K562 (cell line): ENCODE results near the gene HSD3B2. TPM values are rescaled to one million over a fixed set of nuclear protein-coding genes. Genes with fewer than 3 reads are reported as not detected.

ENCODE experiments used
- EHMT2 ChIP-seq: fragments of 450-650 bp; IDR thresholded peaks from 2 replicates; pipeline ENCODE4 v1.6.1; 2018; ENCODE audit warnings: antibody characterized with exemption
- KDM1A ChIP-seq, 2 experiments: fragments of 450-650 bp; IDR thresholded peaks; 2 replicates each; pipeline ENCODE4 v1.6.1; 2016; ENCODE audit warnings: mild to moderate bottlenecking in 2 of 2
- RBM34 ChIP-seq: fragments of 200-400 bp; formaldehyde crosslinking; IDR thresholded peaks from 2 replicates; pipeline ENCODE4 v1.6.1; 2018; ENCODE audit warnings: low read length, borderline replicate concordance; ENCODE audit not compliant: insufficient read depth
- SIN3A ChIP-seq, 2 experiments: fragments of 150-350 bp in 1 of 2; IDR thresholded peaks; 2 replicates each; pipeline ENCODE4 v1.6.1; 2011 to 2016; ENCODE audit warnings: borderline replicate concordance in 2 of 2, low read depth in 2 of 2, low read length in 2 of 2, mild to moderate bottlenecking in 2 of 2, moderate library complexity in 2 of 2; ENCODE audit not compliant: control insufficient read depth in 1 of 2
- SP1 ChIP-seq: sonication (generic); formaldehyde crosslinking; IDR thresholded peaks from 2 replicates; pipeline ENCODE4 v1.8.1; 2022; ENCODE audit warnings: mild to moderate bottlenecking, missing genetic modification reagents
- TAF9B ChIP-seq: fragments of 450-650 bp; IDR thresholded peaks from 2 replicates; pipeline ENCODE4 v1.6.1; 2018; ENCODE audit warnings: mild to moderate bottlenecking; ENCODE audit not compliant: partially characterized antibody
- ZNF707 ChIP-seq: fragments of 250-450 bp; sonication (Bioruptor Pico); conservative IDR thresholded peaks from 2 replicates; pipeline ENCODE4 v1.8.0; 2022; ENCODE audit warnings: inconsistent platforms, mild to moderate bottlenecking, moderate library complexity
- polyA plus RNA-seq, 8 experiments: library from polyadenylated mRNA; depleted of rRNA in 4 of 8; stranded (reverse) in 5 of 8; unstranded in 3 of 8; fragments of >200 nt; fragmentation: Nextera tagmentation in 2 of 8; fragmentation: Illumina TruSeq in 1 of 8; extraction: Ambion mirVana in 2 of 8; extraction: Trizol in 1 of 8; gene quantifications; 2 replicates each; pipeline versions ENCODE4 v1.2.1 to v1.2.3, GENCODE V29; 2011 to 2014; ENCODE audit warnings: inconsistent platforms in 1 of 8, missing spikeins in 1 of 8
- total RNA-seq, 7 experiments: library from RNA; depleted of rRNA in 6 of 7; stranded (reverse); fragments of >200 nt in 6 of 7; fragmentation: Illumina TruSeq in 2 of 7; extraction: Trizol in 2 of 7; gene quantifications; 2 replicates each; pipeline versions ENCODE4 v1.2.1 to v1.2.3, GENCODE V29; 2011 to 2021; ENCODE audit warnings: low replicate concordance in 1 of 7
- TF ChIP-seq, protein P1 (sequence below), 2 experiments: IDR thresholded peaks in 1 of 2; conservative IDR thresholded peaks in 1 of 2; 2 replicates each; pipeline ENCODE4 v1.6.1; 2016; ENCODE audit warnings: low read depth in 2 of 2, mild to moderate bottlenecking in 1 of 2, missing compliant biosample characterization in 1 of 2, missing genetic modification characterization in 1 of 2, moderate library complexity in 1 of 2
- TF ChIP-seq, protein P2 (sequence below), 3 experiments: fragments of 200-800 bp in 1 of 3; sonication (Bioruptor generic) in 1 of 3; sonication (generic) in 1 of 3; formaldehyde crosslinking in 1 of 3; IDR thresholded peaks; 2 replicates each; pipeline versions ENCODE4 v1.6.1 to v1.8.0; 2016 to 2022; ENCODE audit warnings: mild to moderate bottlenecking in 2 of 3, missing compliant biosample characterization in 2 of 3, missing genetic modification characterization in 2 of 3, missing genetic modification reagents in 1 of 3
- TF ChIP-seq, protein P3 (sequence below): fragments of 250-450 bp; sonication (Bioruptor Pico); IDR thresholded peaks from 2 replicates; pipeline ENCODE4 v1.5.0; 2022; ENCODE audit warnings: mild to moderate bottlenecking
- TF ChIP-seq, protein P4 (sequence below): fragments of 200-800 bp; sonication (Bioruptor generic); IDR thresholded peaks from 2 replicates; pipeline ENCODE4 v1.6.1; 2017; ENCODE audit warnings: missing genetic modification characterization, missing compliant biosample characterization
- TF ChIP-seq, protein P5 (sequence below), 2 experiments: fragments of 250-450 bp in 1 of 2; fragments of 450-650 bp in 1 of 2; sonication (Bioruptor Pico) in 1 of 2; IDR thresholded peaks; 2 replicates each; pipeline versions ENCODE4 v1.6.1 to v1.8.0; 2016 to 2021; ENCODE audit warnings: mild to moderate bottlenecking in 2 of 2, moderate library complexity in 2 of 2, missing compliant biosample characterization in 1 of 2, missing genetic modification characterization in 1 of 2
- TF ChIP-seq, protein P6 (sequence below): sonication (generic); formaldehyde crosslinking; IDR thresholded peaks from 2 replicates; pipeline ENCODE4 v1.8.1; 2023; ENCODE audit warnings: mild to moderate bottlenecking, missing genetic modification reagents

The HSD3B2 gene
- total and polyA plus RNA-seq, 9 of the 15 experiments (the other 6 are each of a cell fraction or from before 2014, with no cell fraction given) = 1.1 TPM; not detected in 8

DNA sequence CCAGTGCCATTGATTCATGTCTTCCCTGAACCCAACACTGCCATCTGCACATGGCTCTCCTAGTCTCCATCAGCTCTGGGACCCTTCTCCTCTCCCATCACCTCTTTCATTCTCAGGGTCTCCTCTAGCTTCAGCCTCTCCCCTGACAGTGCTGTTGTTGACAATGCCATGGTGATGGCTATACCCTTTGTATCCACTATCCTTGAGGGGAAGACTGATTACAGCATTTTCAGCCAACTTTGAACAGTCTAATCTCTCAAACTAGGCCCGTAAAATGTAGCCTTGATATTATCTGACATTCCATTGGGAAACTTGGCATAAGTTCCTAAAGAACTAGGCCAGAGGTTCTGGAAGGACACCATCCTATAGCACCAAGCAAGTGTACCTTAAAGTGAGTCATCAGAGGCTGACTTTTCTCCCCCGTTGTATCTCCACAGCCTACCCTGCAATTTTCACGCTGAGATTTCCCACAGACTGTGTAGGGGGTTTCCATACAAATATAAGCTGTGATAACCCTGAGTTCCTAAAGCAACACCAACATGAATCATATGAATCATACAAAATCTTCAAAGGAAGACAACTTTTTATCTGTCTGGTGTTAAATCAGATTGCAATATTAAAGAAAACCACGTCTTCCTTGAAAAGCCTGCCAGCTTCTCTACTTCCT lies 40.6 kb upstream of the HSD3B2 start (continued):
- TF ChIP-seq, protein P1, sequence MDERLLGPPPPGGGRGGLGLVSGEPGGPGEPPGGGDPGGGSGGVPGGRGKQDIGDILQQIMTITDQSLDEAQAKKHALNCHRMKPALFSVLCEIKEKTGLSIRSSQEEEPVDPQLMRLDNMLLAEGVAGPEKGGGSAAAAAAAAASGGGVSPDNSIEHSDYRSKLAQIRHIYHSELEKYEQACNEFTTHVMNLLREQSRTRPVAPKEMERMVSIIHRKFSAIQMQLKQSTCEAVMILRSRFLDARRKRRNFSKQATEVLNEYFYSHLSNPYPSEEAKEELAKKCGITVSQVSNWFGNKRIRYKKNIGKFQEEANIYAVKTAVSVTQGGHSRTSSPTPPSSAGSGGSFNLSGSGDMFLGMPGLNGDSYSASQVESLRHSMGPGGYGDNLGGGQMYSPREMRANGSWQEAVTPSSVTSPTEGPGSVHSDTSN (CRISPR knock-in tag; IDR thresholded peaks at IDR 0.05; ENCODE audit: low read depth) = no peak
- TF ChIP-seq, protein P1 (tag; conservative IDR thresholded peaks at IDR 0.05; ENCODE audit: low read depth) = no peak
- TF ChIP-seq ZNF707 (CRISPR knock-in tag) = no peak
- no peak for TF ChIP-seq EHMT2
- TF ChIP-seq, protein P2, sequence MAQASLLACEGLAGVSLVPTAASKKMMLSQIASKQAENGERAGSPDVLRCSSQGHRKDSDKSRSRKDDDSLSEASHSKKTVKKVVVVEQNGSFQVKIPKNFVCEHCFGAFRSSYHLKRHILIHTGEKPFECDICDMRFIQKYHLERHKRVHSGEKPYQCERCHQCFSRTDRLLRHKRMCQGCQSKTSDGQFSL (CRISPR knock-in tag; IDR thresholded peaks at IDR 0.05) = no peak
- TF ChIP-seq, protein P2 (tag; IDR thresholded peaks at IDR 0.05) = no peak
- TF ChIP-seq, protein P3, sequence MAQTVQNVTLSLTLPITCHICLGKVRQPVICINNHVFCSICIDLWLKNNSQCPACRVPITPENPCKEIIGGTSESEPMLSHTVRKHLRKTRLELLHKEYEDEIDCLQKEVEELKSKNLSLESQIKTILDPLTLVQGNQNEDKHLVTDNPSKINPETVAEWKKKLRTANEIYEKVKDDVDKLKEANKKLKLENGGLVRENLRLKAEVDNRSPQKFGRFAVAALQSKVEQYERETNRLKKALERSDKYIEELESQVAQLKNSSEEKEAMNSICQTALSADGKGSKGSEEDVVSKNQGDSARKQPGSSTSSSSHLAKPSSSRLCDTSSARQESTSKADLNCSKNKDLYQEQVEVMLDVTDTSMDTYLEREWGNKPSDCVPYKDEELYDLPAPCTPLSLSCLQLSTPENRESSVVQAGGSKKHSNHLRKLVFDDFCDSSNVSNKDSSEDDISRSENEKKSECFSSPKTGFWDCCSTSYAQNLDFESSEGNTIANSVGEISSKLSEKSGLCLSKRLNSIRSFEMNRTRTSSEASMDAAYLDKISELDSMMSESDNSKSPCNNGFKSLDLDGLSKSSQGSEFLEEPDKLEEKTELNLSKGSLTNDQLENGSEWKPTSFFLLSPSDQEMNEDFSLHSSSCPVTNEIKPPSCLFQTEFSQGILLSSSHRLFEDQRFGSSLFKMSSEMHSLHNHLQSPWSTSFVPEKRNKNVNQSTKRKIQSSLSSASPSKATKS (CRISPR knock-in tag) = no peak
- TF ChIP-seq, protein P4, sequence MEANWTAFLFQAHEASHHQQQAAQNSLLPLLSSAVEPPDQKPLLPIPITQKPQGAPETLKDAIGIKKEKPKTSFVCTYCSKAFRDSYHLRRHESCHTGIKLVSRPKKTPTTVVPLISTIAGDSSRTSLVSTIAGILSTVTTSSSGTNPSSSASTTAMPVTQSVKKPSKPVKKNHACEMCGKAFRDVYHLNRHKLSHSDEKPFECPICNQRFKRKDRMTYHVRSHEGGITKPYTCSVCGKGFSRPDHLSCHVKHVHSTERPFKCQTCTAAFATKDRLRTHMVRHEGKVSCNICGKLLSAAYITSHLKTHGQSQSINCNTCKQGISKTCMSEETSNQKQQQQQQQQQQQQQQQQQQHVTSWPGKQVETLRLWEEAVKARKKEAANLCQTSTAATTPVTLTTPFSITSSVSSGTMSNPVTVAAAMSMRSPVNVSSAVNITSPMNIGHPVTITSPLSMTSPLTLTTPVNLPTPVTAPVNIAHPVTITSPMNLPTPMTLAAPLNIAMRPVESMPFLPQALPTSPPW (CRISPR knock-in tag) = no peak
- TF ChIP-seq, protein P5, sequence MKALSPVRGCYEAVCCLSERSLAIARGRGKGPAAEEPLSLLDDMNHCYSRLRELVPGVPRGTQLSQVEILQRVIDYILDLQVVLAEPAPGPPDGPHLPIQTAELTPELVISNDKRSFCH (CRISPR knock-in tag; IDR thresholded peaks at IDR 0.05) = no peak
- TF ChIP-seq, protein P5 (tag; IDR thresholded peaks at IDR 0.05) = no peak
- TF ChIP-seq SP1 (CRISPR knock-in tag) = no peak
- TF ChIP-seq, protein P6, sequence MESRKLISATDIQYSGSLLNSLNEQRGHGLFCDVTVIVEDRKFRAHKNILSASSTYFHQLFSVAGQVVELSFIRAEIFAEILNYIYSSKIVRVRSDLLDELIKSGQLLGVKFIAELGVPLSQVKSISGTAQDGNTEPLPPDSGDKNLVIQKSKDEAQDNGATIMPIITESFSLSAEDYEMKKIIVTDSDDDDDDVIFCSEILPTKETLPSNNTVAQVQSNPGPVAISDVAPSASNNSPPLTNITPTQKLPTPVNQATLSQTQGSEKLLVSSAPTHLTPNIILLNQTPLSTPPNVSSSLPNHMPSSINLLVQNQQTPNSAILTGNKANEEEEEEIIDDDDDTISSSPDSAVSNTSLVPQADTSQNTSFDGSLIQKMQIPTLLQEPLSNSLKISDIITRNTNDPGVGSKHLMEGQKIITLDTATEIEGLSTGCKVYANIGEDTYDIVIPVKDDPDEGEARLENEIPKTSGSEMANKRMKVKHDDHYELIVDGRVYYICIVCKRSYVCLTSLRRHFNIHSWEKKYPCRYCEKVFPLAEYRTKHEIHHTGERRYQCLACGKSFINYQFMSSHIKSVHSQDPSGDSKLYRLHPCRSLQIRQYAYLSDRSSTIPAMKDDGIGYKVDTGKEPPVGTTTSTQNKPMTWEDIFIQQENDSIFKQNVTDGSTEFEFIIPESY (CRISPR knock-in tag) = no peak
- no peak for TF ChIP-seq KDM1A (IDR thresholded peaks at IDR 0.05)
- no peak for TF ChIP-seq TAF9B
- no peak for TF ChIP-seq SIN3A (IDR thresholded peaks at IDR 0.05; ENCODE audit: borderline replicate concordance in 2 of 2, control insufficient read depth in 1 of 2, low read depth in 2 of 2, low read length in 2 of 2)
- no peak for TF ChIP-seq RBM34
